Muscle layer of duodenum (tissue), 2 donors: ENCODE measurements around the gene RAB22A.

ENCODE experiments used
- H3K27ac ChIP-seq: one replicate; pipeline ENCODE4 v1.7.0; 2013; ENCODE audit warnings: mild to moderate bottlenecking, low read length
- H3K27me3 ChIP-seq: one replicate; pipeline ENCODE4 v1.7.0; 2013; ENCODE audit warnings: low read depth, mild to moderate bottlenecking, control low read depth, low read length
- H3K36me3 ChIP-seq, 2 donors: one replicate each; pipeline ENCODE4 v1.7.0; 2013; ENCODE audit warnings: low read length in 2 of 2, control low read depth in 1 of 2, mild to moderate bottlenecking in 1 of 2; ENCODE audit not compliant: insufficient read depth in 2 of 2, control insufficient read depth in 1 of 2
- H3K4me1 ChIP-seq, 2 donors: one replicate each; pipeline ENCODE4 v1.7.0; 2013; ENCODE audit warnings: low read length in 2 of 2, mild to moderate bottlenecking in 2 of 2, control low read depth in 1 of 2, moderate library complexity in 1 of 2; ENCODE audit not compliant: insufficient read depth in 2 of 2, control insufficient read depth in 1 of 2
- H3K4me3 ChIP-seq, 2 donors: one replicate each; pipeline ENCODE4 v1.7.0; 2013; ENCODE audit warnings: low read length in 2 of 2, low read depth in 1 of 2, mild to moderate bottlenecking in 1 of 2
- H3K9me3 ChIP-seq, 2 donors: one replicate each; pipeline ENCODE4 v1.7.0; 2013; ENCODE audit warnings: low read length in 2 of 2, control low read depth in 1 of 2, mild to moderate bottlenecking in 1 of 2; ENCODE audit not compliant: control insufficient read depth in 1 of 2
- donor health status: healthy.

RAB22A gene

DNA sequence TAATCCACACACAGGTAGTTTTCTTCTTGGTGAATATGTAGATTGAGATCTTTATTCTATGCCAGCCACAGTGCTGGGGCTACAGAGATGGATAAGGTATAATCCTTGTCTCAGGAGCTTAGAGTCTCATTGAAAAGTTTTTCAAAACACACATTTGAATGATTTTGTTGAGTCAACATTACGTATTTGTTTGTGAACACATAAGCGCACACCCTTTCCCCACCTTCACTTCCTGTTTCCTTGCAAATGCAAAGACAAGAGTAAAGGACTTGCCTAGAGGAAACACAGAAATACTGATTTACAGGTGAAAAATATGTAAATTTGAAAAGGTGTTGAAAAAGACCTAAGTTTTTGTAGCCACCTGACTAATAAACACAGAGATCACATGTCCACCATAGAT lies 107.3 kb downstream of the RAB22A start:
- peaks cover 12 to 25% of the 10 kb centered on the region in 2 donors for H3K36me3 ChIP-seq
- H3K27ac ChIP-seq: no peak overlapping the region
- no peaks in the 10 kb centered on the region for H3K9me3 ChIP-seq
- H3K4me3 ChIP-seq: no peak overlapping the region
- H3K27me3 ChIP-seq: no peaks in the 10 kb centered on the region
- no peaks in the 10 kb centered on the region for H3K4me1 ChIP-seq
